AG09309 (cell line): Measurements from ENCODE around the gene ERC1.

ENCODE experiments used
- DNase-seq: peaks from one replicate; pipeline ENCODE4 v3.0.0-alpha.2; 2010; ENCODE audit warnings: low read depth
- H3K4me3 ChIP-seq: 2 replicates; pipeline ENCODE4 v1.5.1; 2011; ENCODE audit warnings: mild to moderate bottlenecking, low read depth, low read length, moderate library complexity; ENCODE audit not compliant: control insufficient read depth
- CTCF ChIP-seq: IDR thresholded peaks from 2 replicates; pipeline ENCODE4 v1.5.1; 2011; ENCODE audit warnings: mild to moderate bottlenecking, low read depth, low read length, inconsistent platforms; ENCODE audit not compliant: insufficient read depth, control insufficient read depth; ENCODE audit errors: missing control alignments

ERC1 gene

GRCh38 chr12:1443421-1444141 lies 452.6 kb downstream of the ERC1 start:
- no peak for TF ChIP-seq CTCF
- peak; percentile 61 for DNase-seq
- no peak overlapping the region for H3K4me3 ChIP-seq

- no peak for TF ChIP-seq CTCF
- H3K4me3 ChIP-seq, result no peak overlapping the region
- no peak for DNase-seq
These were observed 453.1 kb downstream of the ERC1 start for GRCh38 chr12:1444142-1444516.

- no peak for TF ChIP-seq CTCF
- no peak overlapping the region for H3K4me3 ChIP-seq
- no peak for DNase-seq
These were observed 454.8 kb downstream of the ERC1 start for GRCh38 chr12:1445807-1446206.

- H3K4me3 ChIP-seq, result no peak overlapping the region
- DNase-seq, result no peak
- no peak for TF ChIP-seq CTCF
These were observed 457.3 kb downstream of the ERC1 start for GRCh38 chr12:1448336-1448735.

GRCh38 chr12:1453810-1454209 lies 462.8 kb downstream of the ERC1 start:
- TF ChIP-seq CTCF, result no peak
- DNase-seq, result no peak
- no peak overlapping the region for H3K4me3 ChIP-seq

GRCh38 chr12:1456885-1457284 lies 465.9 kb downstream of the ERC1 start:
- TF ChIP-seq CTCF, result no peak
- no peak for DNase-seq
- no peak overlapping the region for H3K4me3 ChIP-seq
